T-cell (primary cell): ENCODE measurements around the gene LRP6. TPM values are rescaled to one million over a fixed set of nuclear protein-coding genes. Genes with fewer than 3 reads are reported as not detected.
"Not testable (repeated sequence)": the region's sequence is repeated elsewhere in the genome, so short reads cannot be mapped to it uniquely, and the experiment has no call there.

Experiments used
- ATAC-seq, 4 experiments: fragments of 200-7000 bp in 3 of 4; fragments of 150-1000 bp in 1 of 4; cut with Tn5 transposase; replicated peaks in 1 of 4; 1 replicate in 3 of 4; 2 replicates in 1 of 4; pipeline ENCODE4 v1.10.0; 2021; ENCODE audit warnings: moderate library complexity in 3 of 4, mild to moderate bottlenecking in 2 of 4, moderate number of reproducible peaks in 1 of 4
- CTCF ChIA-PET, 2 donors: fragments of 300-600 bp; sonication (Branson Sonifier 250); formaldehyde crosslinking; loops; one replicate each; lab custom pipeline; 2022; ENCODE audit warnings: antibody characterized with exemption in 2 of 2; lab: Charles Lee
- POLR2A ChIA-PET, 2 donors: fragments of 300-600 bp; sonication (Branson Sonifier 250); formaldehyde crosslinking; loops; one replicate each; lab custom pipeline; 2022; ENCODE audit warnings: antibody characterized with exemption in 2 of 2; lab: Charles Lee
- DNase-seq, 35 experiments: peaks; one replicate each; pipeline versions ENCODE4 v3.0.0 to v3.0.0-alpha.2; 2013 to 2023
- H3K27ac ChIP-seq: one replicate; pipeline ENCODE4 v1.5.1; 2013; ENCODE audit warnings: low read length
- H3K27me3 ChIP-seq, 2 experiments: replicated peaks in 1 of 2; 1 replicate in 1 of 2; 2 replicates in 1 of 2; pipeline versions ENCODE4 v1.6.1 to v1.7.0; 2013; ENCODE audit warnings: low read length in 1 of 2, mixed read lengths in 1 of 2; ENCODE audit not compliant: control insufficient read depth in 2 of 2, insufficient read depth in 2 of 2; ENCODE audit errors: extremely low read depth in 1 of 2
- H3K36me3 ChIP-seq, 2 donors: 1 replicate in 1 of 2; 2 replicates in 1 of 2; pipeline versions ENCODE4 v1.6.1 to v1.7.0; 2013; ENCODE audit warnings: low read length in 1 of 2; ENCODE audit not compliant: control insufficient read depth in 2 of 2, insufficient read depth in 1 of 2; ENCODE audit errors: extremely low read depth in 1 of 2
- H3K4me1 ChIP-seq, 2 experiments: 1 replicate in 1 of 2; 2 replicates in 1 of 2; pipeline versions ENCODE4 v1.6.1 to v1.7.0; 2013; ENCODE audit warnings: low read length in 2 of 2, mixed read lengths in 1 of 2; ENCODE audit not compliant: insufficient read depth in 2 of 2, control insufficient read depth in 1 of 2; ENCODE audit errors: extremely low read depth in 1 of 2
- H3K4me3 ChIP-seq, 2 donors: 1 replicate in 1 of 2; 2 replicates in 1 of 2; pipeline versions ENCODE4 v1.5.1 to v1.7.0; 2013; ENCODE audit warnings: mild to moderate bottlenecking in 2 of 2, low read length in 1 of 2, moderate library complexity in 1 of 2; ENCODE audit not compliant: control insufficient read depth in 1 of 2; ENCODE audit errors: extremely low read depth in 1 of 2
- H3K9me3 ChIP-seq: 2 replicates; pipeline ENCODE4 v1.7.0; 2013
- H3K27ac Mint-ChIP-seq, 2 donors: one replicate each; pipeline ENCODE4 v1.8.0; 2020 to 2021; ENCODE audit warnings: mild to moderate bottlenecking in 2 of 2, mixed read lengths in 2 of 2
- H3K27me3 Mint-ChIP-seq, 2 donors: one replicate each; pipeline ENCODE4 v1.8.0; 2021 to 2022; ENCODE audit warnings: mixed read lengths in 2 of 2
- H3K36me3 Mint-ChIP-seq: one replicate; pipeline ENCODE4 v1.8.0; 2021; ENCODE audit warnings: mixed read lengths
- H3K4me1 Mint-ChIP-seq, 3 donors: one replicate each; pipeline ENCODE4 v1.8.0; 2020 to 2022; ENCODE audit warnings: mixed read lengths in 3 of 3, mild to moderate bottlenecking in 1 of 3
- H3K4me3 Mint-ChIP-seq, 3 donors: one replicate each; pipeline ENCODE4 v1.8.0; 2020 to 2022; ENCODE audit warnings: mild to moderate bottlenecking in 3 of 3, mixed read lengths in 3 of 3, moderate library complexity in 3 of 3
- H3K9me3 Mint-ChIP-seq, 3 donors: one replicate each; pipeline ENCODE4 v1.8.0; 2020 to 2022; ENCODE audit warnings: mixed read lengths in 3 of 3
- WGBS: methylation state at CpG from one replicate; pipeline ENCODE4 v1.1.5; 2013; ENCODE audit warnings: missing lambda C conversion rate; ENCODE audit not compliant: insufficient coverage; 5-methylcytosine and 5-hydroxymethylcytosine counted together
- total RNA-seq, 35 experiments: library from RNA in 6 of 35; stranded (reverse) in 6 of 35; fragments of 120-200 nt in 1 of 35; gene quantifications; one replicate each; pipeline versions ENCODE4 v1.2.1 to v1.2.4 and lab custom pipeline; 2013 to 2026

Gene LRP6
- total RNA-seq, 5 donors from 2014 or later (not counting 1 experiment from before 2014, with no cell fraction given): 4.9 to 8.7 (median 6.3) TPM

DNA sequence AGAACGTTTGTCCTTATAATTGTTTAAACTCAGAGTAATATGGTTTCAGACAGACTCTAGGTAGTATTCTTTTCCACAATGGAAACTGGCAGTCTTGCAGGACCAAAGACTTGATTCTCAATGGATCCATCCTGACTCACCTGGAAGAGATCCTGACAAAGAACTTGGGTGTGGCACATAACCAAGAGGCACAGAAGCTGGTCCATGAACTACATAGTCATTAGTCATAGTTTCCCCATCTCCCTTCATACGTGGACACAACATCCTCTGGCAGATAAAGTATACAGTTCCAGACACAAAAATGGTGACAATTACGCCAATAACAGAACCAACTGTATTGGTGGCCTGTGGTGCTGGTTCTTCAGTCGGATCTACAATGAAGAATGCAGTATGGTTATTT, 140.3 kb downstream of the LRP6 start:
- DNase-seq: no peak
- Histone ChIP-seq H3K9me3 (no peaks in the 10 kb centered on the region), H3K27me3 (no peaks in the 10 kb centered on the region), H3K27ac (no peak overlapping the region), H3K4me1 (no peaks in the 10 kb centered on the region), H3K4me3 (no peak overlapping the region), H3K36me3 (no peaks in the 10 kb centered on the region)
- no peaks in the 10 kb centered on the region for H3K4me1 Mint-ChIP-seq
- no peaks in the 10 kb centered on the region for H3K9me3 Mint-ChIP-seq
- WGBS: 86% methylated on average over 2 of the region's 4 CpGs
- no peak overlapping the region for H3K27ac Mint-ChIP-seq
- no peak overlapping the region for H3K4me3 Mint-ChIP-seq
- CTCF ChIA-PET: interaction anchor here in 1 of 2 donors (1.0 kb wide), 1 partner anchor 11 kb away, joined by 3 read pairs; no protein-coding TSS in a partner anchor
- no peak for ATAC-seq
- H3K36me3 Mint-ChIP-seq: peaks cover 16% of the 10 kb centered on the region
- H3K27me3 Mint-ChIP-seq: no peaks in the 10 kb centered on the region
- POLR2A ChIA-PET: no interaction called here

DNA sequence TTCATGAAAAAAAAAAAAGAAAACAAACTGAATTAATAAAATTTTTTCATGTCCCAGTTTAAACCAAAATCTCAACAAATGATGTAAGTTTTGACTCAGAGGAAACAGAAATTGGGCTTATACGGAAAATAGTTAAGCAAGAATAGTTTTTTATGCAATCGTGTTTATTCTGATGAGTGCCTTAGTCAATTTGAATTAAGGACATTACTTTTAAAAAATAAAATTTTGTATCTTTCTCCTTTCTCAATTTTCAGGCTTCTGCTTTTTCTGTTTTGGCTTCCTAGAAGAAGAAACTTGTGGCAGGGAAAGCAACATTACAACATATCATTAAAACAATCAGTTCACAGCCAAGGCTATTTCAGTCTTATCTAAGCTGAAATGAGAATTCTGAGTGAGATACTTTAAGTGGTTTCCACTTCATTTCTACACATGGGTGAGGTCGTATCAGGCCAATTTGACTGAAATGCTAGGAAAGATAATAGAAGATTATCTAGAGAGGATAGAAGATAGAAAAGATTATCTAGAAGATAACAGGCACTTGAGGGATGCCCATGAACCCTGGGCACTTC, 143.7 kb downstream of the LRP6 start:
- Mint-ChIP-seq H3K4me3 (no peak overlapping the region), H3K9me3 (no peaks in the 10 kb centered on the region), H3K27me3 (no peaks in the 10 kb centered on the region), H3K4me1 (no peaks in the 10 kb centered on the region), H3K36me3 (peaks cover 15% of the 10 kb centered on the region), H3K27ac (no peak overlapping the region)
- H3K27me3 ChIP-seq: no peaks in the 10 kb centered on the region
- H3K36me3 ChIP-seq: no peaks in the 10 kb centered on the region
- ATAC-seq (no peak), DNase-seq (no peak)
- H3K9me3 ChIP-seq: no peaks in the 10 kb centered on the region
- no peak overlapping the region for H3K4me3 ChIP-seq
- no CpG with 5 or more reads among the region's 3 CpGs for WGBS
- H3K27ac ChIP-seq: no peak overlapping the region
- ChIA-PET POLR2A (no interaction called here), CTCF (interaction anchor here in 1 of 2 donors (0.6 kb wide), 1 partner anchor 118 kb away, joined by 3 read pairs; no protein-coding TSS in a partner anchor)
- H3K4me1 ChIP-seq: no peaks in the 10 kb centered on the region

DNA sequence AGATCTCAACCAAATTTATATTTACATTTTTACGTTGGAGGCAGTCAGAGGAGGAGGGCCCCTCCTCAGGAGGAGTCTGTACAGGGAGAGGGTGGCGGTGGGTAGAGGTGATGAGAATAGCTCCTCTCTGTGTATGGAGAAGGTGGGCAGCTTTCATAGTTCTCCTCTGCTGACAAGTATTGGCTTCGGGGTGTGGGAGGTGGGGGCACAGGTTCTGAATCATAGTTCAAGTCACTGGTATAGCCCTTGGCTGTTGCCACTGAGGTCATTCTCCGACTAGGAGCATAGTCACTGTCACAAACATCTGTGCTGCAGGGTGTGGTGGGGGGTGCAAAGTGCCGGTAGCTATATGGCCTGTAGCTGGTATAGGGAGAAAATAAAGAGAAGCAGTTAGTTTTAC, 145.8 kb downstream of the LRP6 start:
- ChIA-PET POLR2A (no interaction called here), CTCF (no interaction called here)
- Mint-ChIP-seq H3K4me1 (no peaks in the 10 kb centered on the region), H3K36me3 (peaks cover 6% of the 10 kb centered on the region), H3K27ac (no peak overlapping the region), H3K9me3 (no peaks in the 10 kb centered on the region), H3K27me3 (no peaks in the 10 kb centered on the region), H3K4me3 (no peak overlapping the region)
- Histone ChIP-seq H3K9me3 (no peaks in the 10 kb centered on the region), H3K27me3 (no peaks in the 10 kb centered on the region), H3K36me3 (no peaks in the 10 kb centered on the region), H3K4me3 (no peak overlapping the region), H3K27ac (no peak overlapping the region), H3K4me1 (no peaks in the 10 kb centered on the region)
- DNase-seq: no peak
- WGBS: 83% methylated on average over 2 of the region's 5 CpGs
- no peak for ATAC-seq

DNA sequence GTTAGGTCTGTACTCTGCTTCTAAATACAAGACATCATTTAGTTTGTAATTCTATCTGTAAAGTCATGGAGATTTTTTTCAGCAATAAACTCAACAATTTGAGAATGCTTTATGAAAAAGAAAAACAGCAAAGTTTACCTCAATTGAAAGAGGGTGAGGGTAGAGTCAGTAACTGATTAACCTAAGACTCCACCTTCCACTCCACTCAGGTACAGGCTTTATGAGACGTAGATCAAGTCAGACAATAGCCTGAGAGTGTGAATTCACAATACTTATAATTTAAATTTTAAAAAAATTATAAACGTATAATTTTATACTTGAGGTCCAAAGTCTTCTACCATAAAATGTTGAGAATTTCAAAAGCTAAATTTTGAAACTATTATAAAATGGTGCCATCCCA, 150.2 kb downstream of the LRP6 start:
- POLR2A ChIA-PET: no interaction called here
- CTCF ChIA-PET: interaction anchor here (0.6 to 1.2 kb wide), 2 partner anchors 12 to 29 kb away, joined by 3 read pairs; no protein-coding TSS in a partner anchor
- H3K27me3 Mint-ChIP-seq: no peaks in the 10 kb centered on the region
- Histone ChIP-seq H3K4me3 (no peak overlapping the region), H3K27me3 (no peaks in the 10 kb centered on the region), H3K27ac (no peak overlapping the region), H3K9me3 (no peaks in the 10 kb centered on the region), H3K36me3 (no peaks in the 10 kb centered on the region), H3K4me1 (no peaks in the 10 kb centered on the region)
- no peak for ATAC-seq
- no peak overlapping the region for H3K4me3 Mint-ChIP-seq
- DNase-seq: no peak
- H3K27ac Mint-ChIP-seq: no peak overlapping the region
- peaks cover 6% of the 10 kb centered on the region for H3K36me3 Mint-ChIP-seq
- no peaks in the 10 kb centered on the region for H3K4me1 Mint-ChIP-seq
- H3K9me3 Mint-ChIP-seq: no peaks in the 10 kb centered on the region
- no CpG with 5 or more reads among the region's 2 CpGs for WGBS

DNA sequence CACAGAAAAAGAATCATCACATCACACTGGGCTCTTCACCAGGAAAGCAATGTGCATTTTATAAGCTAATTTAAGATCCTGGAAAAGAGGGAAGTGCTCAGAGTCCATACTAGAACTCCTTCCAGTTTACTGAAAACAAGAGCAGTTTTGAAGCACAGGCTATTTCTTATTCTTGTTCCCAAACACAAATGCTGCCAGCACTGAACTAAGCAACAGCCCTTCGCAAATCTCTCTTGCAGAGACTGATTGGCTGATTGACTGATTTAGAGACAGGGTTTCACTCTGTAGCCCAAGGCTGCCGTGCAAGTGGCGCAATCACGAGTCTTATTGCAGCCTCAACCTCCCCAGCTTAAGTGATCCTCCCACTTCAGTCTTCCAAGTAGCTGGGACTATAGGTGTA, 151.3 kb downstream of the LRP6 start:
- DNase-seq (no peak), ATAC-seq (no peak)
- Mint-ChIP-seq H3K4me3 (no peak overlapping the region), H3K27me3 (no peaks in the 10 kb centered on the region), H3K36me3 (peaks cover 6% of the 10 kb centered on the region), H3K27ac (no peak overlapping the region), H3K9me3 (no peaks in the 10 kb centered on the region), H3K4me1 (no peaks in the 10 kb centered on the region)
- H3K36me3 ChIP-seq: no peaks in the 10 kb centered on the region
- no peak overlapping the region for H3K27ac ChIP-seq
- no peaks in the 10 kb centered on the region for H3K27me3 ChIP-seq
- no peaks in the 10 kb centered on the region for H3K9me3 ChIP-seq
- no peaks in the 10 kb centered on the region for H3K4me1 ChIP-seq
- CTCF ChIA-PET: interaction anchor here (0.5 to 1.2 kb wide), 3 partner anchors 12 to 14 kb away, joined by 3 read pairs; no protein-coding TSS in a partner anchor
- H3K4me3 ChIP-seq: no peak overlapping the region
- WGBS: 97% methylated on average over 3 of the region's 4 CpGs
- POLR2A ChIA-PET: no interaction called here

DNA sequence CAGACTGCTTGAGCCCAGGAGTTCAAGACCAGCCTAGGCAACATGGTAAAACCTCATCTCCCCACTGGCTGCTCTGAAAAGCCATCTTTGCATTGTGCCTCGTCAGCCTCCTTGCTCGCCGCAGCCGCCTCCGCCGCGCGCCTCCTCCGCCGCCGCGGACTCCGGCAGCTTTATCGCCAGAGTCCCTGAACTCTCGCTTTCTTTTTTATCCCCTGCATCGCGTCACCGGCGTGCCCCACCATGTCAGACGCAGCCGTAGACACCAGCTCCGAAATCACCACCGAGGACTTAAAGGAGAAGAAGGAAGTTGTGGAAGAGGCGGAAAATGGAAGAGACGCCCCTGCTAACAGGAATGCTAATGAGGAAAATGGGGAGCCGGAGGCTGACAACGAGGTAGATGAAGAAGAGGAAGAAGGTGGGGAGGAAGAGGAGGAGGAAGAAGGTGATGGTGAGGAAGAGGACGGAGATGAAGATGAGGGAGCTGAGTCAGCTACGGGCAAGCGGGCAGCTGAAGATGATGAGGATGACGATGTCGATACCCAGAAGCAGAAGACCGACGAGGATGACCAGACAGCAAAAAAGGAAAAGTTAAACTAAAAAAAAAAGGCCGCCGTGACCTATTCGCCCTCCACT, 155.8 kb downstream of the LRP6 start:
- H3K4me1 ChIP-seq, H3K4me1 Mint-ChIP-seq, ATAC-seq, H3K27me3 Mint-ChIP-seq, H3K36me3 Mint-ChIP-seq, H3K27ac Mint-ChIP-seq, CTCF ChIA-PET, H3K36me3 ChIP-seq, H3K27ac ChIP-seq, H3K9me3 ChIP-seq, POLR2A ChIA-PET, H3K27me3 ChIP-seq: not testable (repeated sequence)
- Mint-ChIP-seq H3K9me3 (peaks cover 9 to 22% (median 14%) of the 10 kb centered on the region in 3 donors), H3K4me3 (peak overlapping the region in 2 of 3 donors; percentile 32 to 54)
- WGBS: 87% methylated on average over 11 of the region's 37 CpGs
- peak in 19 of 35 experiments; percentile 1 to 39 (median 10) for DNase-seq
- H3K4me3 ChIP-seq: peak overlapping the region in 1 of 2 donors; percentile 15
